ENCODE measurements around the gene MTMR3. TPM values are rescaled to one million over a fixed set of nuclear protein-coding genes. Genes with fewer than 3 reads are reported as not detected.
A peak's percentile ranks its signal among the peaks of the same experiment; 100 is the strongest.
"Not testable (repeated sequence)": the region's sequence is repeated elsewhere in the genome, so short reads cannot be mapped to it uniquely, and the experiment has no call there.

The MTMR3 gene
- total and polyA plus RNA-seq, 11 donors: 9.6 to 44.8 (median 34.6) TPM

GRCh38 chr22:30054067-30054763, 171.2 kb downstream of the MTMR3 start:
- Histone ChIP-seq H3K36me3 (no peaks in the 10 kb centered on the region), H3K27me3 (peaks cover 0 to 1% (median 0%) of the 10 kb centered on the region in 9 donors), H3K4me3 (no peak overlapping the region), H3K27ac (no peak overlapping the region), H3K4me1 (peaks cover 0 to 9% (median 1%) of the 10 kb centered on the region in 12 donors), H3K9me3 (peaks cover 0 to 10% (median 0%) of the 10 kb centered on the region in 12 donors)
- WGBS, 4 donors: 52 to 59% (median 57%) methylated on average over 10 of the region's 10 CpGs
- ATAC-seq (peak in 3 of 4 donors; percentile 39 to 78 (median 51)), DNase-seq (no peak)
- TF ChIP-seq CTCF (IDR thresholded peaks at IDR 0.05) (no peak), POLR2A (IDR thresholded peaks at IDR 0.05) (no peak)
- intact Hi-C loops (cut with DNase I): no loop called here

- intact Hi-C loops (cut with DNase I): no loop called here
- no peaks in the 10 kb centered on the region for H3K36me3 ChIP-seq
- H3K4me1 ChIP-seq: peaks cover 0 to 9% (median 1%) of the 10 kb centered on the region in 12 donors
- no peak for DNase-seq
- no peak overlapping the region for H3K4me3 ChIP-seq
- TF ChIP-seq CTCF (IDR thresholded peaks at IDR 0.05) (no peak), POLR2A (IDR thresholded peaks at IDR 0.05) (no peak)
- H3K27me3 ChIP-seq: peaks cover 0 to 2% (median 0%) of the 10 kb centered on the region in 9 donors
- peaks cover 0 to 10% (median 0%) of the 10 kb centered on the region in 12 donors for H3K9me3 ChIP-seq
- no peak overlapping the region for H3K27ac ChIP-seq
- ATAC-seq: no peak
Observed at GRCh38 chr22:30054764-30055069, 171.7 kb downstream of the MTMR3 start.

GRCh38 chr22:30056015-30056414, 173.0 kb downstream of the MTMR3 start:
- Histone ChIP-seq H3K36me3 (no peaks in the 10 kb centered on the region), H3K27me3 (peaks cover 0 to 2% (median 0%) of the 10 kb centered on the region in 9 donors), H3K27ac (no peak overlapping the region), H3K4me3 (no peak overlapping the region), H3K4me1 (peaks cover 0 to 9% (median 1%) of the 10 kb centered on the region in 12 donors), H3K9me3 (peaks cover 0 to 10% (median 0%) of the 10 kb centered on the region in 12 donors)
- intact Hi-C loops (cut with DNase I): no loop called here
- WGBS, 4 donors: 71 to 86% (median 74%) methylated on average over 1 of the region's 1 CpG
- no peak for DNase-seq
- ATAC-seq: no peak
- TF ChIP-seq POLR2A (IDR thresholded peaks at IDR 0.05) (no peak), CTCF (IDR thresholded peaks at IDR 0.05) (no peak)

- H3K27me3 ChIP-seq: peaks cover 0 to 2% (median 0%) of the 10 kb centered on the region in 9 donors
- peaks cover 0 to 10% (median 0%) of the 10 kb centered on the region in 12 donors for H3K9me3 ChIP-seq
- no peak for ATAC-seq
- H3K4me1 ChIP-seq: peaks cover 0 to 9% (median 1%) of the 10 kb centered on the region in 12 donors
- DNase-seq: no peak
- intact Hi-C loops (cut with DNase I): no loop called here
- WGBS, 4 donors: 95 to 98% (median 97%) methylated on average over 1 of the region's 1 CpG
- no peak for TF ChIP-seq CTCF (IDR thresholded peaks at IDR 0.05)
- TF ChIP-seq POLR2A (IDR thresholded peaks at IDR 0.05): no peak
- no peak overlapping the region for H3K4me3 ChIP-seq
- no peaks in the 10 kb centered on the region for H3K36me3 ChIP-seq
- H3K27ac ChIP-seq: no peak overlapping the region
Observed at GRCh38 chr22:30057375-30057774, 174.4 kb downstream of the MTMR3 start.

GRCh38 chr22:30059346-30060020, 176.5 kb downstream of the MTMR3 start:
- H3K36me3 ChIP-seq; H3K4me3 ChIP-seq; H3K27me3 ChIP-seq; intact Hi-C loops (cut with DNase I); ATAC-seq; DNase-seq; H3K4me1 ChIP-seq; H3K27ac ChIP-seq: not testable (repeated sequence)
- WGBS, 4 donors: 85 to 95% (median 92%) methylated on average over 14 to 20 of the region's 22 CpGs
- peaks cover 0 to 26% (median 8%) of the 10 kb centered on the region in 12 donors for H3K9me3 ChIP-seq

GRCh38 chr22:30061094-30061493, 178.1 kb downstream of the MTMR3 start:
- 93 to 97% (median 95%) methylated on average over 6 of the region's 6 CpGs for WGBS, 4 donors

More at GRCh38 chr22:30061094-30061493, 178.1 kb downstream of the MTMR3 start:
- ATAC-seq; H3K27me3 ChIP-seq; intact Hi-C loops (cut with DNase I); H3K27ac ChIP-seq; H3K4me3 ChIP-seq; H3K36me3 ChIP-seq; DNase-seq; H3K4me1 ChIP-seq: not testable (repeated sequence)
- H3K9me3 ChIP-seq: peaks cover 0 to 40% (median 21%) of the 10 kb centered on the region in 12 donors
